HG02588 (cell line): ENCODE data around the gene DNAJC5G.
"Not testable (repeated sequence)": the region's sequence is repeated elsewhere in the genome, so short reads cannot be mapped to it uniquely, and the experiment has no call there.

Experiments used
- ATAC-seq: cut with Tn5 transposase; IDR thresholded peaks from one replicate; pipeline ENCODE4 v1.9.1; 2021; ENCODE audit warnings: mild to moderate bottlenecking, moderate library complexity; ENCODE audit not compliant: unreplicated experiment

Gene DNAJC5G

GRCh38 chr2:27280826-27281225 is 5.6 kb downstream of the DNAJC5G start:
- ATAC-seq, result no peak

- ATAC-seq, result no peak
Observed at GRCh38 chr2:27281442-27281841, 6.2 kb downstream of the DNAJC5G start.

- no peak for ATAC-seq
Observed at GRCh38 chr2:27281855-27282559, 6.8 kb downstream of the DNAJC5G start, which contains the start of gene TRIM54. Gene TRIM54, plus strand, starts transcription at chr2:27282429. Its CDS starts 303 bp downstream, at chr2:27282732.

DNA sequence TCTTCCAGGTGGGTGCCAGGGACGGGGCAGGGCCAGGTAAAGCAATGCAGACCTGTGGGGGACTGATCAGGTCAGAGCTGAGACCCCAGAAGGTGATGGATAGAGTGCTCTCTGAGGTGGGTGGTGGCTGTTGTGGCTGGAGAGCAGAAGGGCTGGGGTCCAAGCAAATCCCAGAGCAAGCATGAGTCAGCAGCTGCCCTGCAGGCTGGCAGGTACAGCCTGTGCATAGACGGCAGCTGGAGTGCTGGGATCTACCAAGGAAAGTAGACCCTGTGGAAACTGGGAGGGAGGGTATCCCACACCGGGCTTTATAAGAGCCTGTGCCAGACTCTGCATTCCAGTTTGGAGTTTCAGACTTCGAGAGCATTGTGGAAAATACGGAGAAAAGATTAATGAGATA is 7.7 kb downstream of the DNAJC5G start:
- no peak for ATAC-seq

DNA sequence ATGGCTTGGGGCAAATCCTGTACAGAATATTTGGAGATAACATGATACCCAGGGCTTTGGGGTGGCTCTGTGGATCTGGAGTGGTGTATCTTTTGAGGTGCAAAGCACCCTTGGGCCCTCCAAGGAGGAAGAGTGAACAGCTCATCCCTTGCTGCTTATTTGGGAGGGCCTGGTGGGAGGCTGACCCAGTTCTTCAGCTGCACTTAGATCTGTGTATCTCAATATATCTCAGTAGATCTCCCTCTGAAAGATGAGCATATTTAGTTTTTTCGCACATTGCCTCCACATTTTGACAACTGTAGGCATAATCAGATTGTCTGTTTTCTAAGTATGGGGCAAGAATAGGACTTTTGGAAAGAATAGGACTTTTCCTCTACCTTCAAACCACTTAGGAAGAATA is 9.8 kb downstream of the DNAJC5G start:
- no peak for ATAC-seq

DNA sequence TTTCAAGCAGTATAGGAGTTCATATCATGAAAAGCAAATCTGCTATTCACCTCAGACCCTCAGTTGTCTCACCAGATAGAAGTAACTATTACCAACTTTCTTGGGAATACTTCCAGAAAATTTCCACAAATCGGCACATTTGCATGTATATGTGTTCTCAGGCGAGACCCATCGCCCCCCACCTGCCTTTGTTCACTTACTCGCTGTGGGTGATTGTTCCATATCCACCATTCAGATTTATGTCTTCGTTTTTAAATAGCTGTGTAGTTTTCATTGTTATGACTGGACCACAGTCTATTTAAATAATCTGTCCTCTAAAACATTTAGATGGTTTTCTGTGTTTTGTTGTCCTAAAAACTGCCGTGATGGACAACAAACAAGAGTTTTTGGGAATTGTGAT is 10.2 kb downstream of the DNAJC5G start:
- ATAC-seq, result no peak

DNA sequence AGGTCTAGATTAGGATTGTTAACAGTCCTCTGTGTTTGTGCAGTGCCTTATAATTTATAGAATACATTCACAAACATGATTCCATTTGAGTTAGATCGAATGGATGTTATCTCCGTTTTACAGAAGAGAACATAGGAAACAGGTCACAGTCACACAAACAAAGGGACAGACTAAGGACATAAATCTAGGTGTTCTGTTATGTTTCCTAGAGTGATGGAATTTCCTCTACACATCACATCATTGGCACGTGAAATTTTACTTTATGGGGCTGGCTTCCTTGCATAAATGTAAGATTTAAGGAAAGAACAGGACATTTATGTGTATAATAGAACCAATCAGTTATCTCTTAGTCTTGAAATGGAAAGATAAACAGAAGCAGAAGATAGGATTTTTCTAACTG is 13.4 kb downstream of the DNAJC5G start:
- ATAC-seq, result no peak

DNA sequence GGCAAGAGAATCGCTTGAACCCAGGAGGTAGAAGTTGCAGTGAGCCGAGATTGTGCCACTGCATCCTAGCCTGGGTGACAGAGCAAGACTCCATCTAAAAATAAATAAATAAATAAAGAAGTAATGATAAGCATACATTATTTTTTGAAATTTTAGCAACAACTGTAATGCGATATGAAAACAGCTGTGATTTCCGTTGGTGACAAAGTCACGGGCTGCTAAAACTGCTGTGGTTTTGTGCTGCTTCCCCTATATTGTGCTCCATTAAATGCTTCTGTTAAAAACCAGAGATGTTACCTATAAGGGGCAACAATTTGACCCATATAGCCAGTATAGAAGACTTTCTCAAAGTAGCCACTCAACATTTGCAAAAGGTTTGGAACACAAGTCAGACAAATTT is 15.3 kb downstream of the DNAJC5G start:
- no peak for ATAC-seq

DNA sequence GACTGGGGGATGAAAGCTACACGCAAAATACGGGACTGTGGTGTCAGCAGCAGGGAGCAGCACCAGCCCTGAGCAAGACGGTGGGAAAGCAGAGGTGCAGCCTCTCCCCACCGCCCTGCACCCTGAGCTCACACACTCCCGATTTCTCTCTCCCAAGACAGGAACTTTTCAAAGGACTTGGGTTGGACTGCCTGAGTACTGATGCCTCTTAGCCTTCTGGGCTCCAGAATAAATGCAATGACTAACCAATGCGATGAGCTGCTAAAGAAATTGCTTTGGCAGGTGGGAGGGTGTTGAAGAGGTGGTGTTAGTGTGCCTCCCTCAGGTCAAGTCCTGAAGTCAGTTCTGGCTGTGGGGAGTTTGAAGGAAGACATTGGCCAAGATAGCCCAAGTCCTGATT is 16.6 kb downstream of the DNAJC5G start:
- no peak for ATAC-seq

DNA sequence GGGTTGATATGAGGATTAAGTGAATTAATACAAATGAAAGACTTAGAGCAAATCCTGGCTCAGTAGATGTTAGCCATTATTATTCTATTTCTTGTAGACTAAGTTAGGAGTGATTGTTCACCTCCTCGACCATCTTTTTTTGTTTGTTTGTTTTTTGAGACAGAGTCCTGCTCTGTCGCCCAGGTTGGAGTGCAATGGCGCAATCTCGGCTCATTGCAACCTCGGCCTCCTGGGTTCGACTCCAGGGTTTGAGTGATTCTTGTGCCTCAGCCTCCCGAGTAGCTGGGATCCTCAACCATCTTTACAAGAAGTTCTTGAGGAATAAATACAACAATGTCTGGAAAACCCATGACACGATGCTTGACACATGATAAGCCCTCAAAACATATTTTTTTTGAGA is 19.7 kb downstream of the DNAJC5G start:
- ATAC-seq, result no peak

GRCh38 chr2:27296481-27296880 is 21.2 kb downstream of the DNAJC5G start:
- ATAC-seq, result no peak

- no peak for ATAC-seq
Observed at GRCh38 chr2:27297195-27297594, 22.0 kb downstream of the DNAJC5G start.

DNA sequence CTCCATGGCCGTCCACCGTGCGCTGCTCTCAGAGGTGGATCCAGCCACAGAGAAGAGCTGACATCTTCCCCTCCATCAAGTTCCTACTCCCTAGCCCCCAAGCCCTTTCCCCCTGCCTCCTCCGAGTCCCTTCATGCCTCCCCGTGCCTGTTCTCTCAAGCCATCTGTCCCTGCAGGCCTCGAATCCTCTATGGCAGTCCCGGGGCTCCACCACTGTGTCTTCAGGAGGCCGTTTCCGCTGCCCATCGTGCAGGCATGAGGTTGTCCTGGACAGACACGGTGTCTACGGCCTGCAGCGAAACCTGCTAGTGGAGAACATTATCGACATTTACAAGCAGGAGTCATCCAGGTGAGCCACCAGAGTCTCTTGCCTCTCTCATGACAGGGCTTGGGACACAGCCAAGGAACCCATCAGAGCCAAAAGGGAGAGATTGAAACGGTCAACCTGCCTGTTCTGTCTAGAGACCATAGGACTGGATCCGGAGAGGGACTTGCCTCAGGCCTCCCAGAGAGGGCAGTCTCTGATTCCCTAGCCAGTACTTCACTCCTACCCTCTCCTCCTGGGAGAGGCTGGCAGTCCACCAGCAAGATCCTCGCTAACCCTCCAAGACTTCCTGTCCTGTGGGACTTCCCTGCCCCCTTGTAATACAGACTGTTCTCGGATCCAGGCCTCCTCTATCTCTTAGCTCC is 23.3 kb downstream of the DNAJC5G start:
- no peak for ATAC-seq

DNA sequence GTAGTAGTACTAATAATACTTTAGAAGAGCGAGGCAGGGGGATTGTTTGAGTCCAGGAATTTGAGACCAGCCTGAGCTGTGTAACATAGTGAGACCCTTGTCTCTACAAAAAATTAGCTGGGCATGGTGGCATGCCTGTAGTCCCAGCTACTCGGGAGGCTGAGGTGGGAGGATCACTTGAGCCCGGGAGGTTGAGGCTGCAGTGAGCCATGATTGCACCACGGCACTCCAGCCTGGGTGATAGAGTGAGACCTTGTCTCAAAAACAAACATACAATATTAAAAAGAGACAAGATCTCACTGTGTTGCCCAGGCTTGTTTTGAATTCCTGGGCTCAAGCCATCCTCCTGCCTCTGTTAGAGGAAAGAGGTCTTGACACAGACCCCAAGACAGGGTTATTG is 25.4 kb downstream of the DNAJC5G start:
- ATAC-seq, result not testable (repeated sequence)

DNA sequence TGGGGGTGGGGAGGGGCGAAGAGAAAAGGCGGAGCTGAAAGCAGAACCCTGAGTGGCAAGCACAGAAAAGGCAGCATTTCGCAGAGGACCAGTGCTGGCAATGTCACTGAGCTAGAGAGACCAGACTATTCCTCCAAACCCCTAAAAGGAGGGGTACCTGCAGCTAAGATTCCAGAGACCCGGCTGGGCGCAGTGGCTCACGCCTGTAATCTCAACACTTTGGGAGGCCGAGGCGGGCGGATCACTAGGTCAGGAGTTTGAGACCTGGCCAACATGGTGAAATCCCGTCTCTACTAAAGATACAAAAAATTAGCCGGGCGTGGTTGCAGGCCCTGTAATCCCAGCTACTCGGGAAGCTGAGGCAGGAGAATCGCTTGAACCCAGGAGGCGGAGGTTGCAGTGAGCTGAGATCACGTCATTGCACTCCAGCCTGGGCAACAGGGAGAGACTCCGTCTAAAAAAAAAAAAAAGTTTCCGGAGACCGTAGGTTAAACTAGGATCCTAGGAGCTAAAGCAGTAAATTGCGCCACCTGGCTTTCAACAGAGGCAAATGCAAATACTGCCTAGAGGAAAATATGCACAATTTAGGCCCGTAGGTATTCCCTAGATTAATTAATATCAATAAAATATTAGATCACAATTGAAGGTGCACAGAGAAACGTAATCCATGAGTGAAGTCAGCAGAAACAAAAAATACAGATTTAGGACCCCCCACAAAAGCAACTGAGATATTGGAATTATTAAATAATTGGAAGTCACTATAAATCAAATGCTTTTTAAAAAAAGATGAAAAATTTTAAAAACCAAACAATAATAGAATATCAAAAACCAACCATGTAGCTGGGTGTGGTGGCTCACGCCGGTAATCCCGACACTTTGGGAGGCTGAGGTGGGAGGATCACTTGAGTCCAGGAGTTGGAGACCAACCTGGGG is 28.1 kb downstream of the DNAJC5G start:
- no peak for ATAC-seq

- ATAC-seq, result no peak
Observed at GRCh38 chr2:27304488-27305240, 29.4 kb downstream of the DNAJC5G start.

DNA sequence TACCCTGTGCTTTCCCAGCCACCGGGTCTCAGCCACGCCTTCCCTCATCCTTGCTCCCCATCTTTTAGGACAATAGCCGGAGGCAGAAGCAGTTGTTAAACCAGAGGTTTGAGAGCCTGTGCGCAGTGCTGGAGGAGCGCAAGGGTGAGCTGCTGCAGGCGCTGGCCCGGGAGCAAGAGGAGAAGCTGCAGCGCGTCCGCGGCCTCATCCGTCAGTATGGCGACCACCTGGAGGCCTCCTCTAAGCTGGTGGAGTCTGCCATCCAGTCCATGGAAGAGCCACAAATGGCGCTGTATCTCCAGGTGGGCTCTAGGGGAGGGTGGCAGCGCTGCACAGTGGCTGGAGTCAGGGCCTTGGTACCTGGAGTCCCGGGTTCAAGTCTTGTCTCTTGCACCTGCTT is 30.3 kb downstream of the DNAJC5G start:
- no peak for ATAC-seq

- no peak for ATAC-seq
Observed at GRCh38 chr2:27306136-27306535, 30.9 kb downstream of the DNAJC5G start.

DNA sequence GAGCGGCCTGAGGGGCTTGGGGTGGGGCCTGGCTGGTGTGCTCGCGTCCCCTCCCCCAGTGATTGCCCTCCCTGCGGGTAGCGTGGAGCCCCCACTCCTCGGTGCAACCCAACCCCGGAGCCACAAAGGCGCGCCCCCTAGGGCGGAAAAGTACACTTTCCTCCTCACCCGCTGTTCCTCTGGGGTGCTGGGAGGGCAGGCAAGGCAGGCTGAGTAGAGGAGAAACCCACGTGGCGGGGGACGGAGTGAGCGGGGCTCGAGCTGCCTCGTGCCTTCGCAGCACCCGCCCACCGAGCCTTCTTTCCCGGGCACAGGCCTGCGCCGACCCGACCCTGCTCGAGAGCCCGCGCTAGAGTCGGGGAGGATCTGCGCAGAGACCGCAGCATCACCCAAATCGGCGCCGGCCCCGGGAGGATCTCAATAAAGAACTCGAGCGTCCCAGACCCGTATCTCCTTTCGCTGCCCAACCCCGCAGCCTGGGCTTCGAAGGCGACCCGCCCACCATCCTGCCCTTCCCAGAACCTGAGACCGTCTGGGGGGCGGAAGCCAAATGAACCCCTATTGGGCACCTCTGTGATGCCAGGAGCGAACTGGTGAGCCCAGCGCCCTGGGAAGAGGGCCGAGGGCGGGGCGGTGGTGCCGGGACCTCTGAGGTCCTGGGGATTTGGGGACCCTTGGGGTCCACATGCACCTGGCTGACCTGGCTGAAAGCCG is 31.5 kb downstream of the DNAJC5G start:
- no peak for ATAC-seq

GRCh38 chr2:27307287-27307544 is 32.0 kb downstream of the DNAJC5G start:
- ATAC-seq, result no peak
